ENCODE results near the gene SMIM32.

Gene SMIM32

DNA sequence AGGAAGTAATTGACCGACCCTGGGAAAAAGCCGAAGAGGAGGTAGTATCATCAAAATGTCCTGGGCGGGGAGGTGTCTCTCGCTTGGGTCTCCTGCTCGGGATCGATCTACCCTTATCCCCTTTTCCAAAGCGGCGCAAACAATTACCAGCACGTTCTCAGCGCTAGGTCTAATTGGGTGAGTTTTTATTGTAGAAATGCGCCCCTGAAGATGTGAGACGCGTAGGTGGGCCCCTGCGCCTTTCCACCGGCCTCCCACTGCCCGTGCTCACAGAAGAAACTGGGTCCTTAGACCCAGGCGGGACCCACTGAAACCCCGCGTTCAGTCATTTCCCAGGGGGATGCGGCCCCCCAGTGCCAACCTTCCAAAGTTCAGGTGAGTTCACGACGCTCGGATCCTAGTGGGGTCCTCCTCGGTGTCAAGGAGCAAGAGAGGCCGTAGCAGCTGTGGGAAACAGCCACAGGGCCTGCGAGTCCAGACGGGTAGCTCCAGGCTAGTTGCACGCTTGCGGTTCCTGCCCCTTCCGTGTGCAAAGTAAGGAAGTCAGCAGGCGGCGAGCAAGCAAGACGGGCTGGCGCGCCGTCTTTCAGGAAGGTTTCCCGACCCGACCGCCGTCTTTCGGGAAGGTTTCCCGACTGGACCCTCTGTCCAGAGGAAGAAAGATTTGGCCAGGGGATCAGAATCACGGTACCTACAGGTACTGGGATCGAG is 1.5 kb downstream of the SMIM32 start:
- in situ Hi-C loops (cut with MboI; ENCODE audit: low sequenced_read_pairs): no loop called here

DNA sequence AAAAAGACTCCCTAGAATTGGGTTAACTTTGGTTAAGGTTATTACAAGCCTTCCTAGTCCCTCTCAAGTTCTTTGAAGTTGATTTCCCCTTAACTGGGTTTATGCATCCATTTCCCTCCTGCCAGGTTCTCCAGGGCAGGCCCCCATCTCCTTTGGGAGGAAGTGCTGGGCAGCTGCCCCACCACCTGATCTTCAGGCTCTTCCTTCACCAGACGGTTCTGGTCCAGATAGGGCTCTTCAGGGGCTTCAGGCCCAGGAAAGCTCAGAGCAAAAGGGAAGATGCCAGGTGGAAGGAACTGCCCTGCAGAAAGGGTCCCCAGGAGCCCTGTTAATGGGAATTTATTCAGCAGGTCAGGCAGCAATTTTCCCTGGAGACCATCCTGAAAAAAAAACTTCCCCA is 2.1 kb downstream of the SMIM32 start:
- in situ Hi-C loops (cut with MboI; ENCODE audit: low sequenced_read_pairs): no loop called here

DNA sequence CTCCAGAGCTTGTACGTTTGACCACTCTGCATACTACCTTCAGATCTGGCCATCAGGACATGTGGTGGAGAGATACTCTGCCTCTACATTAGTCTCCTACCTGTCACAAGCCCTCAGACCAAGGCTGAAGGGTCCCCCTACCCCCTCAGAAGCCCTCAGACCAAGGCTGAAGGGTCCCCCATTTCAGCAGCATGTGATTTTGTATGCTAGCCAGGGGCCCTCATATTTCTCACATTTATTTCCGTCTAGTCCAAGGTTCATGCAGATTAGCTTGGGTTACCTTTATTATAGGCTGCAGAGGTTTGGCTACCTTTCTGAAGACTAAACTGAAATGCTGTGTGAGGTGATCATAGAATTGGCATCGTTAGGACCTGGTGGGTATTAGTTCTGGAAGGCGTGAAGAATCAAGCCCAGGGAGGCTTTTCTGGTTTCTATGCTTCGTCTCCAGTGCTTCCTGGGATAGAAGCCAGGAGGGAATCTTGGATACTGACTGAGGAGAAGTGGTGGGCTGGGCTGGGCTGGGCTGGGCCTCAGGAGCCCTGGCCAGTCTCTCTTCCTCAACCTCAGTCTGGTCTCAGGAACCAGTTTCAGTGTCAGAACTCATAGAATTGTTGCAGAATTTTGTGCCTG is 2.8 kb downstream of the SMIM32 start:
- in situ Hi-C loops (cut with MboI; ENCODE audit: low sequenced_read_pairs): no loop called here

DNA sequence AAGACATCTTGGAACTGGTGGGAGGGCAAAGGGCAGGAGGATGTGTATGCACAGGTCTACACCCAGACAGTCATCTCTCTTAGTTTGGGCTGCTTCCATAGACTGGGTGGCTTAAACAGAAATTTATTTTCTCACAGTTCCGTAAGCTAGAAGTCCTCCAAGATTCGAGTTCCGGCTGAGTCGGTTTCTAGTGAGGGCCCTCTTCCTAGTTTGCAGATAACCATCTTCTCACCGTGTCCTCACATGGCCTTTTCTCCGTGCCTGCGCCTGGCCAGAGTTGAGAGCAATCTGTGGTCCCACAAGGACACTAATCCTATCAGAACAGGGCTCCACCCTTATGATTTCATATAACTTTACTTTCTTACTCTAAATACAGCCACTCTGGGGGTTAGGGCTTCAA is 4.1 kb downstream of the SMIM32 start:
- in situ Hi-C loops (cut with MboI; ENCODE audit: low sequenced_read_pairs): no loop called here

DNA sequence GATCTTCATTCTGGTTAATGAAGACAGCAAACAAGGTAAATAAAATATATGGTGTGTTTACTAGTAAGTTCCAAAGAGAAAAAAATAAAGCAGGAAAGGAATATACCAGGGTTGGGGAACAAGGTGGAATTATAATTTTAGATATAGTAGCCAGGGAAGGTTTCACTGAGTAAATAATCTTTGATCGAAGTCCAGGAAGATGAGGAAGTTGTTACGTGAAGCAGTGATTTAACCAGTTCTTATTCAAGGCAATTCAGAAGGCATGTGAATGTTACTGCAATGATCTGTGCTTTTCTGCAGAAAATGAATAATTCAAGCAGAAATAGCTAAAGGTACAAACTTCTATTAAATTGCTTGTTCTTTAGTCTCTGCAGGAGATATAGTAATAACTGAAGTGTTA is 6.2 kb downstream of the SMIM32 start:
- in situ Hi-C loops (cut with MboI; ENCODE audit: low sequenced_read_pairs): no loop called here

DNA sequence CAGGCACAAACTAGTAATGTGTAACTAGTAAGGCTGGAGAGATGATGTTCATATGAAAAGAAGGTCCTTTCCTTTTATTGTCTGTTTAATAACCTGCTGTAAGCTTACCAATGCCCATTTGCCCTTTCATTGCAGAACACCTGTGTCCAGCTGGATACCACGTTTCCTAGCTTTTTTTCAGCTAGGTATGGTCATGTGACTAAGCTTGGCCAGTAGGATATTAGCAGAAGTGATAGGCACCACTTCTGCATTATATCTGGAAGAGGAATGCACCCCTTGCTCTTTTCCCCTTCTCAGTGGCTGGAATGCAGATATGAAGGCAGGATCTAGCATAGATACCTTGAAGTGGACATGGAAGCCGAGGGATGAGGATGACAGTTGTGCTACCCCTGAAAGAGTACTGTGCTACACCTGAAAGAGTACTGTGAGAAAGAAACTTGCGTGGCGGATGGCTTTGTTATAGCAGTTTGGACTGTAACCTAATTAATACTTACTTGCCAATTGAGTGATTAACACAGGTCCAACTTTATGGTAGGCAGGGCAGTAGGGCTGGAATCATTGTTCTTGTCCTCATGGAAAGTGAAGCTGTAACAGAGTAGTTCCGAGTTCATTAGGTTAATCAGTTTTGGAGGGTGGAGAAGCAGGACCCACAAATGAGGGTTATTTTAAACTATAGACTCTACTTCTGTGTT is 6.8 kb downstream of the SMIM32 start:
- in situ Hi-C loops (cut with MboI; ENCODE audit: low sequenced_read_pairs): no loop called here

DNA sequence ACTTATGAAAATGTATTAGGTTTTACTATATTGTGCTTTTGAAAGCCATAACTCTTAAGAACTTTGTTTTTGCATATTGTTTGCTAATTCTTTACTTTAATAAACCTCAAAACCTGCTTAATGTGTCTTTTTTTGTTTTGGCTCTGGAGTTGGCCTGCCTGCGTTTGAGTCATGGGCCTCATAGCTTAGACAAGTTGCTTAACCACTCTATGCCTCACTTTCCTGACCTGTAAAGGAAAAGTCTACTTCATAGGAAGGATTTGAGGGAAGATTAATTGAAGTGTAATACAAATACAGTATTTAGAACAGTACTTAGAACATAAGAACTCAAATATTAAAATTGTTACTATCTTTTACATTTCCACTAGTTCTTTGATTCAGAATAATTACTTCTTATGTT is 10.3 kb downstream of the SMIM32 start:
- in situ Hi-C loops (cut with MboI; ENCODE audit: low sequenced_read_pairs): no loop called here

DNA sequence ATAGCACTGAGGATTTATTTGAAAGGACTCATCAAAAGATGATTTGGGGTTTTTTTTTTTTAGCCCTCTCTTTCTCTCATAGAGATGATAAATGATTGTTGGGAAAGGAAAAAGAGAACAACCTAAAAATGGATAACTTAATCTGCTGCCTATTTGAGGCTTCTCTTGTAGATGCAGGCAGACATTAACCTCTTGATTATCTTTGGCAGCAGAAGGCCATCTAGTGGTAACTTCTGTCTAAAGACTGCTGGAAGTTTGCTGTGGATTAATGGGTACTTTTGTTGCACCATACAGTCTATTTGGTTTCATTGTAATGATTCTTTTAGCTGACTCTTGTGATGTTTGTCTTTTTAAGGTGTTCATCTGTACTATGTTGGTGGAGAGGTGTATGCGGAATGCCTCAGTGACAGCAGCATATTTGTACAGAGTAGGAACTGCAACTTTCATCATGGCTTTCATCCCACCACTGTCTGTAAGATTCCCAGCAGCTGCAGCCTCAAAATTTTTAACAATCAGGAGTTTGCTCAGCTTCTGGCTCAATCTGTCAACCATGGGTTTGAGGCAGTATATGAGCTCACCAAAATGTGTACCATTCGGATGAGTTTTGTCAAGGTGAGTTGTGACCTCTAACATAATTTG is 18.8 kb downstream of the SMIM32 start:
- in situ Hi-C loops (cut with MboI; ENCODE audit: low sequenced_read_pairs): no loop called here

DNA sequence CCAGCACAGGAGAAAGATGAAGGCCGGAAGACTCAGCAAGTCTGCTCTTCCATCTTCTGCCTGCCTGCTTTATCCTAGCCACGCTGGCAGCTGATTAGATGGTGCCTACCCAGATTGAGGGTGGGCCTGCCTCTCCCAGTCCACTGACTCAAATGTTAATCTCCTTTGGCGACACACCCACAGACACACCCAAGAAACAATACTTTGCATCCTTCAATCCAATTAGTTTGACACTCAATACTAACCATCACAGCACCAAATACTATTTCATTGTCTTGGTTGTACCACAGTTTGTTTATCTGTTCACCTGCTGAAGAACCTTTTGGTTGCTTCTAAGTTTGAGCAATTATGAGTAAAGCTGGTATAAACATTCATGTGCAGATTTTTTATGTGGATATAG is 23.7 kb downstream of the SMIM32 start:
- in situ Hi-C loops (cut with MboI; ENCODE audit: low sequenced_read_pairs): no loop called here

DNA sequence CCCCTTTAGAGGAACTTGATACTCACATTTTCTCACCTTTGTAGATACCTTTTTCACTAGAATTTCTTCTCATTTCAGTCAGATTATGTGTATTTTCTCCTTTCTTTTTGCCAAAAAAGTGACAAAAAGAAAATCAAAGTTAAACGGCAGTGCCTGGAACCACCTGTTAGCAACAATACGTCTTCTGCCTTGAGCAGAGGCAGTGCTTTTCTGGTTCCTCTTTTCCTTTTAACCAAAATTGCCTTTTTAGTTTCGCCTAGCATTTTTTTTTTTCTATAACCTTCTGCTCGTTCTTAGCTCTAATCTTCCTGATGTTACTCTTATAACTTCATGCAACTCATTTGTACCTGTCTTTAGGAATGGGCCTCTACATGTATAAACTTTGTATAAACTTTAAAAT is 26.1 kb downstream of the SMIM32 start:
- in situ Hi-C loops (cut with MboI; ENCODE audit: low sequenced_read_pairs): no loop called here

DNA sequence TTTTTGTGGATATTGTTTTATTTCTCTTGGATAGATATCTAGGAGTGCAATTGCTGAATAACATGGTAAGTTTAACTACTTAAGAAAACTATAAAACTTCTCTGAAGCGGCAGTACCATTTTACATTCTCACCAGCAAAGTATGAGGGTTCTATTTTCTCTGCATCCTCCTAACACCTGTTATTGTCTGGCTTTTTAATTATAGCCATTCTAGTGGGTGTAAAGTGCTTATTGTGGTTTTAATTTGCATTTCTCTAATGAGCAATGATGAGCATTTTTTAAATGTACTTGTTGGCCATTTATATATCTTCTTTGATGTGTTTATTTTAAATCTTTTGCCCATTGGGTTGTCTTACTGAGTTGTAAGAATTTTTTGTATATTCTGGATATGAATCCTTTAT is 28.7 kb downstream of the SMIM32 start:
- in situ Hi-C loops (cut with MboI; ENCODE audit: low sequenced_read_pairs): no loop called here

DNA sequence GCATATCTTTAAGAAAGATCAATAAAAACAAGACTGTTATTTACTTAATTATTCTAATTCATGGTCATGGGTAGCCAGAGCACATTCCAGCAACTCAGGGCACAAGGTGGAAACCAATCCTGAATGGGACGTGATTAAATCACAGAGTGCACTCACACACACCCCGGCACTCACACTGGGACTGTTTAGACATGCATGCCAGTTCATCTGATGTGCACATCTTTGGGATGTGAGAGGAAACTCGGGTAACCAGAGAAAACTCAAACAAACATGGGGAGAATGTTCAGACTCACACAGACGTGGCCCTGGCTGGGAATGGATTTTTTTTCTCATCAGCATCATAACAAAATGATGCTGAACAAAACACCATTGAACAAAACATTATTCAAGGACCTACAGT is 31.0 kb downstream of the SMIM32 start:
- in situ Hi-C loops (cut with MboI; ENCODE audit: low sequenced_read_pairs): no loop called here

DNA sequence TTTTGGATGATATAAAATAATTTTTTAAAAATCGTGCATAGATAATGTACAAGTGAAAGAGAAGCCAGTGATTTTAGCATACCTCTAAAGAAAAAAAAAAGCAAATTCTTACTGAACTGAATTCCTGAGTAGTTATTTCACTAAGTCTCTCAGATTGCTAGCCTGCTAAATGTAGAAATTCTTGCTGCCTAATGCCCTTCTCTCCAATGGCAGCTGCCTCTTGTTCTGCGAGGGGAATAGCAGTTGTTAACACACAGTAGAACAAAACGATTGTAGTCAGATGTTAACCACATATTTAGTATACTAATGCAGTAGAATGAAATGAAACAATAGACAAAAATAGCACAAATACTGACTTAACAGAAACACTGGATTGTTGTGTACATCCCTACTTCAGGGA is 33.5 kb downstream of the SMIM32 start:
- in situ Hi-C loops (cut with MboI; ENCODE audit: low sequenced_read_pairs): no loop called here

DNA sequence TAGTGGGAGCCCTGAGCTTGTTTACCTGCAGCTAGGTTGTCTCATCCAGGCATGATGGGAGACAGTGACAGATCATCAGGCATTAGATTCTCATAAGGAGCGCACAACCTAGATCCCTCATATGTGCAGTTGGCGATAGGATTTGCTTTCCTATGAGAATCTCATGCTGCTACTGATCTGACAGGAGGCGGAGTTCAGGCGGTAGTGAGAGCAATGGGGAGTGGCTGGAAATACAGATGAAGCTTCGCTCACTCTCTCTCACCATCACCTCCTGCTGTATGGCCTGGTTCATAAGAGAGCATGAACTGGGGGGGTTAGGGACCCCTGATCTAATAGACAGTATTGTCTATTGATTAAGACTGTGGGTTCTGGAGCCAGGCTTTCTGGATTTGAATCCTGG is 35.4 kb downstream of the SMIM32 start:
- in situ Hi-C loops (cut with MboI; ENCODE audit: low sequenced_read_pairs): no loop called here

DNA sequence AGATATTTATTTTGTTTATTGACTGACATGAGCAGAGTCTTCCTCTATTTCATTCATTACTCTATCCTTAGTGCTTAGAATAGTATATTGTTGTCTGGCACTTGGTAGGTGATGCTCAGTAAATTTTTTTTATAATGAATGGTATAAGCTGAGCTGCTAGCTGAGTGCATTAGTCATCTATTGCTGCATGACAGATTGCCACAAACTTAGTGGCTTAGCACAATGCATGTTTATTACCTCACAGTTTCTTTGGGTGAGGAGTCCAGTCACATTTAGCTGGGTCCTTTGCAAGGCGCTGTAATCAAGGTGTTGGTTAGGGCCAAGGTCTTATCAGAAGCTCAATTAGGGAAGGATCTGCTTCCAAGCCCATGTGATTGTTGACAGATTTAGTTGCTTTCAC is 37.2 kb downstream of the SMIM32 start:
- in situ Hi-C loops (cut with MboI; ENCODE audit: low sequenced_read_pairs): no loop called here

DNA sequence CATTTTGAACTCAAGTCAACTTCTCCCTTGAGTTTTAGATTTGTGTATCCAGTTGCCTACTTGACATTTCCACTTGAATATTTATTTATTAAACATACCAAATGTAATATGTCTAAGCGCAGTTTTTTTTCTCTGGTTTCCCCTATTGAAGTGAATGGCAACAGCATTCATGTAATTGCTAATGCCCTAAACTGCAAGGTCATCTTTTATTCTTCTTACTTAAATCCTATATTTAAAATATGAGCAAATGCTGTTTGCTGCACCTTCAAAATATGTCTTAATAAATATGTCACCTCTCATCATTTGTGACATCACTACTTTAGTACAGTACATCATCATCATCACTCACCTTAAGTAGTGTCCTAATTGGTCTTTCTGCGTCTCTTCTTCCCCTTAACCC is 37.9 kb downstream of the SMIM32 start:
- in situ Hi-C loops (cut with MboI; ENCODE audit: low sequenced_read_pairs): no loop called here

DNA sequence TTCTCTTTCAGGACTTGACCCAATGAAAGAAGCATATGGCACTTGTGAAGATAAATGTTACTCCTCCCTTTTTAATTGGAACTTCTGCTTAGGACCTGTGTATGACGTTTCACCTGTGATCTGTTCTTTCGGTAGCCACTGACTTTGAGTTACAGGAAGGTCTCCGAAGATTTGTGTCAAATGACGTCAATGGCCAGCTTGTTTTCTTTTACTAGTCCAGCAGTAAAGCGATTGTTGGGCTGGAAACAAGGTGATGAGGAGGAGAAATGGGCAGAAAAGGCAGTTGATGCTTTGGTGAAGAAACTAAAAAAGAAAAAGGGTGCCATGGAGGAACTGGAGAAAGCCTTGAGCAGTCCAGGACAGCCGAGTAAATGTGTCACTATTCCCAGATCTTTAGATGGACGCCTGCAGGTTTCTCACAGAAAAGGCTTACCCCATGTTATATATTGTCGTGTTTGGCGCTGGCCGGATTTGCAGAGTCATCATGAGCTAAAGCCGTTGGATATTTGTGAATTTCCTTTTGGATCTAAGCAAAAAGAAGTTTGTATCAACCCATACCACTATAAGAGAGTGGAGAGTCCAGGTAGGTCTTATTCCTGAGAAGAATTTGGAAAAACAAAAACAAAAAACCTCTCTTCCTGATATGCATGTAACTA is 39.3 kb downstream of the SMIM32 start:
- in situ Hi-C loops (cut with MboI; ENCODE audit: low sequenced_read_pairs): no loop called here

DNA sequence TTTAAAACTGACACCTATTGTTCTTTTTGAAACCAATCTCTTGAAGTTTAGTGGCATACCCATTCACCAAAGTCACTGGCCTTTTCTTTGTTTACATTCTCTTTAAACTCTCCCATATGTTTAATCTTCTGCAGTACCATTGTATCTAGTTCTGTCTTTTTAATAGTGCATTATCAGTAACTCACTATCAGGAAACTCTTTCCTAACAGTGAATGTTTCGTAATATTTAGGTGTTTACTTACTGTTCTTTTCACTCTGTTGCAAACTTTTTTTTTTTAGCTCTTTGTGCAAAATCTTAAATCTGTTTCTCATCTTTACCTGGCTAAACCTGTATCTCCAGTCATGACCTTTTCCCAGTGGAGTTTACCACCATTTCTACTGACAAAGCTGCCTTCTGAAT is 43.1 kb downstream of the SMIM32 start:
- in situ Hi-C loops (cut with MboI; ENCODE audit: low sequenced_read_pairs): no loop called here

DNA sequence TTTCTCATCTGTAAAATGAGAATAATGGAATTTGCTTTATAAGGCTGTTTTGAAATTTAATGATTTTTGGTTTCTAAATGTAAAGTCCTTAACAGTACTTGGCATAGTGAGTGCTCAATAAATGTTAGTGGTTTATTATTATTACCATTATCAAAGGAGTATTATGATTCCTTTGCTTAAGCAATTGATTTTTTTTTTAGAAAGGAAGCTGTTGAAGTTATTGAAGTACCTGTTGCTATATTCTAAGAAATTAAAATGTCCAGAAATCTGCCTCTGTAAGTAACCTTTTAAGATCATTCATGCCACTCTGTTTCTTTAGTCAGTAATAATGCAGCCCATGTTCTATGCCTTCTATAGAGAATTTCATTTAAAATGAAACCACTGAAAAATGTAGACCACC is 45.3 kb downstream of the SMIM32 start:
- in situ Hi-C loops (cut with MboI; ENCODE audit: low sequenced_read_pairs): no loop called here

DNA sequence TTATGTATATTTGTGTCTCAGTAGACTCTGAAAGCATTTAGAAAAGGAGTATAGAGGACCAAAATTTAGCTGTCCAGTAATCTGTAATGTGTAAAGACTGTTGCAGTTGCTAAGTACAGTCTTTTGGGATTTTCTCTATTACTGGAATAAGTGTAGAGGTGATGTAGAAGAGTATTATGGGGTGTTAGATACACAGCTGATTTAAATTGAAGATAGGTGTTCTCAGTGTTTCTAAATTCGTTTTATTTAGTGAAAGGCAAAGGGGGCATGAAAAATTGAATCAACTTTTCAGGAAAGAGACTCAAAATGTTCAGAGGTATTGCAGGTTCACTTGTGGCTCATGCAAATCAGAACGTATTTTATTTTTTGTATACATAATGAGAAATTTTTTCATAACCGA is 46.8 kb downstream of the SMIM32 start:
- in situ Hi-C loops (cut with MboI; ENCODE audit: low sequenced_read_pairs): no loop called here

DNA sequence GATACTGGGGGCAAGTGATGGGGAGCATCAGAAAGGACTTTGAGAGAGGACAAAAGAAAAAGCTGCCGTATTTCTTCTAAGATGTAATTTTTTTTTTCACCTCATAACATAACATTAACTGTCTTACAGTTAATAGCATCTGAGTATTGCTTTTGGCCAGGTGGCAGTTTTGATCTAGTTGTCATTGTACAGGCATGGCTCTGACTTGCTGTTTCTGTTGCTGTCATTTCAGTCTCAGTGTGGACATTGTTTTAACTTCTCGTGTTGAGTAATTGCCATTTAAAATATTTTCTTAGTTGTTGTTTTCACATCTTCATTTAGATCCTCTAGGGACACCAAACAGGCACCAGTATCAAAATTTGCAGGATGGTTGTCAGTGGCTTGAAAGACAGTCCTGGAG is 47.9 kb downstream of the SMIM32 start:
- in situ Hi-C loops (cut with MboI; ENCODE audit: low sequenced_read_pairs): no loop called here

All from HL-60/S4 treated with retinoic acid at 250 ng/mL for 4 days and 3 days (cell line).